Measurements from ENCODE around the gene DMBT1. TPM values are rescaled to one million over a fixed set of nuclear protein-coding genes. Genes with fewer than 3 reads are reported as not detected.

Gene DMBT1
- total RNA-seq, 1 experiment from 2014 or later: 0.13 TPM

DNA sequence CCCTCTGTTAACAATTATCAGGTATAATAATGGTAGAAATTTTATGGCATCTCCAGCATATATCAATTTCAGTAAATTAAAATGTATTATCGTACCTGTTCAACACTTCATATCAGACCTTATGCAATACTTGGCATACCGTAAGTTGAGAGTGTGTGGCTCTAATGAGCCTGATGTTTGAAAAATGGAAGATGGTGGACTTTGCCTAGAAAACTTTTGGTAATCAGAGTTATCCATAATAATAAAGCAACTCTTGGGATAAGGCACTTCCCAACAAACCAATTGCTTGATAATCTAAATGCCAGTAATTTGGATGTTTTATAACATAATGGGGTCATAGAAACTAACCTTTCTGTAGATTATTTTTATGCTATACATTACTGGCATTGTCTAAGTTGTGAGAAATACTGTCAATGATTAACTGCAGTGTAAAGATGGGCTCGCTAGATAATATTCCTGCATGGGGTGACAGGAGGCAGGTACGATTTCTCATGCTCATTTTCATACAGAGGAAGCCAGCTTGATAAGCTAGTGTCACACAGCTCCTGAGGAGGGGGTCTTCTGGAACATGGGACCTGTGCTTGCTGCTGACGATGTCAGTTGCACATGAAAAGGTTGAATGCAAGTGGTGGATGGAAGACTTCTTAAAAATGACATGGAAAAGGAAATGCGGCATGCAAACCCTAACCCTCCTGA lies 27.8 kb upstream of the DMBT1 start (continued):
- TF ChIP-seq, protein P1, sequence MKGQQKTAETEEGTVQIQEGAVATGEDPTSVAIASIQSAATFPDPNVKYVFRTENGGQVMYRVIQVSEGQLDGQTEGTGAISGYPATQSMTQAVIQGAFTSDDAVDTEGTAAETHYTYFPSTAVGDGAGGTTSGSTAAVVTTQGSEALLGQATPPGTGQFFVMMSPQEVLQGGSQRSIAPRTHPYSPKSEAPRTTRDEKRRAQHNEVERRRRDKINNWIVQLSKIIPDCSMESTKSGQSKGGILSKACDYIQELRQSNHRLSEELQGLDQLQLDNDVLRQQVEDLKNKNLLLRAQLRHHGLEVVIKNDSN (CRISPR knock-in tag; IDR thresholded peaks at IDR 0.05): no peak
- no peak for TF ChIP-seq ZBTB21 (CRISPR knock-in tag; IDR thresholded peaks at IDR 0.05; ENCODE audit: borderline replicate concordance)
- TF ChIP-seq MXD4 (CRISPR knock-in tag; IDR thresholded peaks at IDR 0.05; ENCODE audit: borderline replicate concordance): no peak

DNA sequence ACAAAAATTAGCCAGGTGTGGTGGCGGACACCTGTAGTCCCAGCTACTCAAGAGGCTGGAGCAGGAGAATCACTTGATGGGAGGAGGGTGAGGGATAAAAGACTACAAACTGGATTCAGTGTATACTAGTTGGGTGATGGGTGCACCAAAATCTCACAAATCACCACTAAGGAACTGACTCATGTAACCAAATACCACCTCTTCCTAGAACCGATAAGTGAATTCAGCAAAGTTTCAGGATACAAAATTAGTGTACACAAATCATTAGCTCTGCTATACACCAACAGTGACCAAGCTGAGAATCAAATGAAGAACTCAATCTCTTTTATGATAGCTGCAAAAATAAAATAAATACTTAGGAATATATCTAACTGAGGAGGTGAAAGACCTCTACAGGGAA lies 23.0 kb upstream of the DMBT1 start:
- peaks cover 14% of the 10 kb centered on the region for H3K9me3 Mint-ChIP-seq
- CTCF ChIA-PET: interaction anchor here (1.5 kb wide), 1 partner anchor 12 kb away, joined by 3 read pairs; no protein-coding TSS in a partner anchor
- no peak overlapping the region for H3K4me3 Mint-ChIP-seq
- DNase-seq (ENCODE audit: low spot score) (no peak), ATAC-seq (no peak)
- no peaks in the 10 kb centered on the region for H3K36me3 Mint-ChIP-seq
- no peaks in the 10 kb centered on the region; the same call in 1 of the 2 replicates for H3K27me3 Mint-ChIP-seq (ENCODE audit: low read depth)
- H3K4me1 Mint-ChIP-seq: no peaks in the 10 kb centered on the region
- H3K27ac Mint-ChIP-seq: no peak overlapping the region
- POLR2A ChIA-PET: no interaction called here
- TF ChIP-seq, protein P2, sequence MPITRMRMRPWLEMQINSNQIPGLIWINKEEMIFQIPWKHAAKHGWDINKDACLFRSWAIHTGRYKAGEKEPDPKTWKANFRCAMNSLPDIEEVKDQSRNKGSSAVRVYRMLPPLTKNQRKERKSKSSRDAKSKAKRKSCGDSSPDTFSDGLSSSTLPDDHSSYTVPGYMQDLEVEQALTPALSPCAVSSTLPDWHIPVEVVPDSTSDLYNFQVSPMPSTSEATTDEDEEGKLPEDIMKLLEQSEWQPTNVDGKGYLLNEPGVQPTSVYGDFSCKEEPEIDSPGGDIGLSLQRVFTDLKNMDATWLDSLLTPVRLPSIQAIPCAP (CRISPR knock-in tag; IDR thresholded peaks at IDR 0.05): no peak
- TF ChIP-seq ZNF396 (CRISPR knock-in tag; IDR thresholded peaks at IDR 0.05; ENCODE audit: borderline replicate concordance) (no peak), IRF2 (CRISPR knock-in tag; IDR thresholded peaks at IDR 0.05; ENCODE audit: borderline replicate concordance, low read depth) (no peak), ETV6 (CRISPR knock-in tag; IDR thresholded peaks at IDR 0.05) (no peak), EMX1 (CRISPR knock-in tag; IDR thresholded peaks at IDR 0.05) (no peak), NR2C2 (CRISPR knock-in tag; IDR thresholded peaks at IDR 0.05) (no peak), CREB1 (CRISPR knock-in tag; IDR thresholded peaks at IDR 0.05) (no peak), NFE2L1 (CRISPR knock-in tag; IDR thresholded peaks at IDR 0.05) (no peak), NFATC4 (CRISPR knock-in tag; IDR thresholded peaks at IDR 0.05) (no peak), FOXK1 (CRISPR knock-in tag; IDR thresholded peaks at IDR 0.05) (no peak)
- TF ChIP-seq, protein P3, sequence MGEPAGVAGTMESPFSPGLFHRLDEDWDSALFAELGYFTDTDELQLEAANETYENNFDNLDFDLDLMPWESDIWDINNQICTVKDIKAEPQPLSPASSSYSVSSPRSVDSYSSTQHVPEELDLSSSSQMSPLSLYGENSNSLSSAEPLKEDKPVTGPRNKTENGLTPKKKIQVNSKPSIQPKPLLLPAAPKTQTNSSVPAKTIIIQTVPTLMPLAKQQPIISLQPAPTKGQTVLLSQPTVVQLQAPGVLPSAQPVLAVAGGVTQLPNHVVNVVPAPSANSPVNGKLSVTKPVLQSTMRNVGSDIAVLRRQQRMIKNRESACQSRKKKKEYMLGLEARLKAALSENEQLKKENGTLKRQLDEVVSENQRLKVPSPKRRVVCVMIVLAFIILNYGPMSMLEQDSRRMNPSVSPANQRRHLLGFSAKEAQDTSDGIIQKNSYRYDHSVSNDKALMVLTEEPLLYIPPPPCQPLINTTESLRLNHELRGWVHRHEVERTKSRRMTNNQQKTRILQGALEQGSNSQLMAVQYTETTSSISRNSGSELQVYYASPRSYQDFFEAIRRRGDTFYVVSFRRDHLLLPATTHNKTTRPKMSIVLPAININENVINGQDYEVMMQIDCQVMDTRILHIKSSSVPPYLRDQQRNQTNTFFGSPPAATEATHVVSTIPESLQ (CRISPR knock-in tag; IDR thresholded peaks at IDR 0.05): no peak
- TF ChIP-seq, protein P4, sequence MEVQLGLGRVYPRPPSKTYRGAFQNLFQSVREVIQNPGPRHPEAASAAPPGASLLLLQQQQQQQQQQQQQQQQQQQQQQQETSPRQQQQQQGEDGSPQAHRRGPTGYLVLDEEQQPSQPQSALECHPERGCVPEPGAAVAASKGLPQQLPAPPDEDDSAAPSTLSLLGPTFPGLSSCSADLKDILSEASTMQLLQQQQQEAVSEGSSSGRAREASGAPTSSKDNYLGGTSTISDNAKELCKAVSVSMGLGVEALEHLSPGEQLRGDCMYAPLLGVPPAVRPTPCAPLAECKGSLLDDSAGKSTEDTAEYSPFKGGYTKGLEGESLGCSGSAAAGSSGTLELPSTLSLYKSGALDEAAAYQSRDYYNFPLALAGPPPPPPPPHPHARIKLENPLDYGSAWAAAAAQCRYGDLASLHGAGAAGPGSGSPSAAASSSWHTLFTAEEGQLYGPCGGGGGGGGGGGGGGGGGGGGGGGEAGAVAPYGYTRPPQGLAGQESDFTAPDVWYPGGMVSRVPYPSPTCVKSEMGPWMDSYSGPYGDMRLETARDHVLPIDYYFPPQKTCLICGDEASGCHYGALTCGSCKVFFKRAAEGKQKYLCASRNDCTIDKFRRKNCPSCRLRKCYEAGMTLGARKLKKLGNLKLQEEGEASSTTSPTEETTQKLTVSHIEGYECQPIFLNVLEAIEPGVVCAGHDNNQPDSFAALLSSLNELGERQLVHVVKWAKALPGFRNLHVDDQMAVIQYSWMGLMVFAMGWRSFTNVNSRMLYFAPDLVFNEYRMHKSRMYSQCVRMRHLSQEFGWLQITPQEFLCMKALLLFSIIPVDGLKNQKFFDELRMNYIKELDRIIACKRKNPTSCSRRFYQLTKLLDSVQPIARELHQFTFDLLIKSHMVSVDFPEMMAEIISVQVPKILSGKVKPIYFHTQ (CRISPR knock-in tag; IDR thresholded peaks at IDR 0.05): no peak
- TF ChIP-seq, protein P5, sequence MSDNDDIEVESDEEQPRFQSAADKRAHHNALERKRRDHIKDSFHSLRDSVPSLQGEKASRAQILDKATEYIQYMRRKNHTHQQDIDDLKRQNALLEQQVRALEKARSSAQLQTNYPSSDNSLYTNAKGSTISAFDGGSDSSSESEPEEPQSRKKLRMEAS (CRISPR knock-in tag; IDR thresholded peaks at IDR 0.05): no peak
- TF ChIP-seq, protein P6, sequence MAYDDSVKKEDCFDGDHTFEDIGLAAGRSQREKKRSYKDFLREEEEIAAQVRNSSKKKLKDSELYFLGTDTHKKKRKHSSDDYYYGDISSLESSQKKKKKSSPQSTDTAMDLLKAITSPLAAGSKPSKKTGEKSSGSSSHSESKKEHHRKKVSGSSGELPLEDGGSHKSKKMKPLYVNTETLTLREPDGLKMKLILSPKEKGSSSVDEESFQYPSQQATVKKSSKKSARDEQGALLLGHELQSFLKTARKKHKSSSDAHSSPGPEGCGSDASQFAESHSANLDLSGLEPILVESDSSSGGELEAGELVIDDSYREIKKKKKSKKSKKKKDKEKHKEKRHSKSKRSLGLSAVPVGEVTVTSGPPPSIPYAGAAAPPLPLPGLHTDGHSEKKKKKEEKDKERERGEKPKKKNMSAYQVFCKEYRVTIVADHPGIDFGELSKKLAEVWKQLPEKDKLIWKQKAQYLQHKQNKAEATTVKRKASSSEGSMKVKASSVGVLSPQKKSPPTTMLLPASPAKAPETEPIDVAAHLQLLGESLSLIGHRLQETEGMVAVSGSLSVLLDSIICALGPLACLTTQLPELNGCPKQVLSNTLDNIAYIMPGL (CRISPR knock-in tag; IDR thresholded peaks at IDR 0.05): no peak
- TF ChIP-seq, protein P7, sequence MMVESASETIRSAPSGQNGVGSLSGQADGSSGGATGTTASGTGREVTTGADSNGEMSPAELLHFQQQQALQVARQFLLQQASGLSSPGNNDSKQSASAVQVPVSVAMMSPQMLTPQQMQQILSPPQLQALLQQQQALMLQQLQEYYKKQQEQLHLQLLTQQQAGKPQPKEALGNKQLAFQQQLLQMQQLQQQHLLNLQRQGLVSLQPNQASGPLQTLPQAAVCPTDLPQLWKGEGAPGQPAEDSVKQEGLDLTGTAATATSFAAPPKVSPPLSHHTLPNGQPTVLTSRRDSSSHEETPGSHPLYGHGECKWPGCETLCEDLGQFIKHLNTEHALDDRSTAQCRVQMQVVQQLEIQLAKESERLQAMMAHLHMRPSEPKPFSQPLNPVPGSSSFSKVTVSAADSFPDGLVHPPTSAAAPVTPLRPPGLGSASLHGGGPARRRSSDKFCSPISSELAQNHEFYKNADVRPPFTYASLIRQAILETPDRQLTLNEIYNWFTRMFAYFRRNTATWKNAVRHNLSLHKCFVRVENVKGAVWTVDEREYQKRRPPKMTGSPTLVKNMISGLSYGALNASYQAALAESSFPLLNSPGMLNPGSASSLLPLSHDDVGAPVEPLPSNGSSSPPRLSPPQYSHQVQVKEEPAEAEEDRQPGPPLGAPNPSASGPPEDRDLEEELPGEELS (CRISPR knock-in tag; IDR thresholded peaks at IDR 0.05): no peak
- TF ChIP-seq, protein P8, sequence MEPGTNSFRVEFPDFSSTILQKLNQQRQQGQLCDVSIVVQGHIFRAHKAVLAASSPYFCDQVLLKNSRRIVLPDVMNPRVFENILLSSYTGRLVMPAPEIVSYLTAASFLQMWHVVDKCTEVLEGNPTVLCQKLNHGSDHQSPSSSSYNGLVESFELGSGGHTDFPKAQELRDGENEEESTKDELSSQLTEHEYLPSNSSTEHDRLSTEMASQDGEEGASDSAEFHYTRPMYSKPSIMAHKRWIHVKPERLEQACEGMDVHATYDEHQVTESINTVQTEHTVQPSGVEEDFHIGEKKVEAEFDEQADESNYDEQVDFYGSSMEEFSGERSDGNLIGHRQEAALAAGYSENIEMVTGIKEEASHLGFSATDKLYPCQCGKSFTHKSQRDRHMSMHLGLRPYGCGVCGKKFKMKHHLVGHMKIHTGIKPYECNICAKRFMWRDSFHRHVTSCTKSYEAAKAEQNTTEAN (CRISPR knock-in tag; IDR thresholded peaks at IDR 0.05): no peak
- TF ChIP-seq, protein P9, sequence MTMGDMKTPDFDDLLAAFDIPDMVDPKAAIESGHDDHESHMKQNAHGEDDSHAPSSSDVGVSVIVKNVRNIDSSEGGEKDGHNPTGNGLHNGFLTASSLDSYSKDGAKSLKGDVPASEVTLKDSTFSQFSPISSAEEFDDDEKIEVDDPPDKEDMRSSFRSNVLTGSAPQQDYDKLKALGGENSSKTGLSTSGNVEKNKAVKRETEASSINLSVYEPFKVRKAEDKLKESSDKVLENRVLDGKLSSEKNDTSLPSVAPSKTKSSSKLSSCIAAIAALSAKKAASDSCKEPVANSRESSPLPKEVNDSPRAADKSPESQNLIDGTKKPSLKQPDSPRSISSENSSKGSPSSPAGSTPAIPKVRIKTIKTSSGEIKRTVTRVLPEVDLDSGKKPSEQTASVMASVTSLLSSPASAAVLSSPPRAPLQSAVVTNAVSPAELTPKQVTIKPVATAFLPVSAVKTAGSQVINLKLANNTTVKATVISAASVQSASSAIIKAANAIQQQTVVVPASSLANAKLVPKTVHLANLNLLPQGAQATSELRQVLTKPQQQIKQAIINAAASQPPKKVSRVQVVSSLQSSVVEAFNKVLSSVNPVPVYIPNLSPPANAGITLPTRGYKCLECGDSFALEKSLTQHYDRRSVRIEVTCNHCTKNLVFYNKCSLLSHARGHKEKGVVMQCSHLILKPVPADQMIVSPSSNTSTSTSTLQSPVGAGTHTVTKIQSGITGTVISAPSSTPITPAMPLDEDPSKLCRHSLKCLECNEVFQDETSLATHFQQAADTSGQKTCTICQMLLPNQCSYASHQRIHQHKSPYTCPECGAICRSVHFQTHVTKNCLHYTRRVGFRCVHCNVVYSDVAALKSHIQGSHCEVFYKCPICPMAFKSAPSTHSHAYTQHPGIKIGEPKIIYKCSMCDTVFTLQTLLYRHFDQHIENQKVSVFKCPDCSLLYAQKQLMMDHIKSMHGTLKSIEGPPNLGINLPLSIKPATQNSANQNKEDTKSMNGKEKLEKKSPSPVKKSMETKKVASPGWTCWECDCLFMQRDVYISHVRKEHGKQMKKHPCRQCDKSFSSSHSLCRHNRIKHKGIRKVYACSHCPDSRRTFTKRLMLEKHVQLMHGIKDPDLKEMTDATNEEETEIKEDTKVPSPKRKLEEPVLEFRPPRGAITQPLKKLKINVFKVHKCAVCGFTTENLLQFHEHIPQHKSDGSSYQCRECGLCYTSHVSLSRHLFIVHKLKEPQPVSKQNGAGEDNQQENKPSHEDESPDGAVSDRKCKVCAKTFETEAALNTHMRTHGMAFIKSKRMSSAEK (CRISPR knock-in tag; IDR thresholded peaks at IDR 0.05; ENCODE audit: borderline replicate concordance): no peak
